HTERT RPE-1 (cell line): ENCODE results near the gene AREG.

Experiments
- in situ Hi-C: fragments of 300-500 bp; cut with MboI; formaldehyde crosslinking; loops from 4 replicates; pipeline ENCODE4 v1.14.3; 2020; ENCODE audit warnings: low sequenced_read_pairs

The AREG gene

GRCh38 chr4:74504212-74504611 is 59.3 kb downstream of the AREG start:
- in situ Hi-C loops: no loop called here
